ENCODE measurements around the gene DIP2C.

Gene DIP2C

DNA sequence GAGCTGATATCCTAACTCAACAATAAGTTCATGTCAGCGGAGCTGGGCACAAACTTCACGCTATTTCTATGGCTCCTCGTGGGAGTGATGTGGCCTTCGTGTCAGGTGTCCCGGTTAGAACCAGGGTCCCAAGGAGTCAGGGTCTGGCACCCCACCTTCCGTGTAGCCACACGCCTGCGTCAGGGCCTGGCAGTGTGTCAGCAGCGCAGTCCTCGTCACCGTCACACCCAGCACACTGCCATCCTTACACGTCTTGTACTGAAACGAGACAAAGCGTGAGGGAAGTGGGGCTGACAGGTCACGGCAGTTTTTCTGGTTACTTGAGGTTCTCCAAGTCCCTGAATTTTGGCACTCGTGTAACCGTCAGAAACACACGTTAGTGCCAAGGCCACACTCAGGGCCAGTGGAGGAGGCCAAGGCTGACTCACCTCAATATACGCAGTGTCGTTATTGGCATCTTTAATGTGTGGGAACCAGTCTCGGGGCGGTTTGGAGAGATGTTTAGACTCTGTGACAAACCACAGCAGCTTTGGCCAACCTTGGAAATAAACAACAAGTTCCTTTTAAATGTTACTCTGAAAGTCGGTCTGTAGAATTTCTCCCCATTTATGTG is 299.5 kb downstream of the DIP2C start:
- DNase-seq (ENCODE audit: low spot score): no peak

- no peak for DNase-seq (ENCODE audit: low spot score)
Measured at GRCh38 chr10:389261-389790, 300.1 kb downstream of the DIP2C start.

DNA sequence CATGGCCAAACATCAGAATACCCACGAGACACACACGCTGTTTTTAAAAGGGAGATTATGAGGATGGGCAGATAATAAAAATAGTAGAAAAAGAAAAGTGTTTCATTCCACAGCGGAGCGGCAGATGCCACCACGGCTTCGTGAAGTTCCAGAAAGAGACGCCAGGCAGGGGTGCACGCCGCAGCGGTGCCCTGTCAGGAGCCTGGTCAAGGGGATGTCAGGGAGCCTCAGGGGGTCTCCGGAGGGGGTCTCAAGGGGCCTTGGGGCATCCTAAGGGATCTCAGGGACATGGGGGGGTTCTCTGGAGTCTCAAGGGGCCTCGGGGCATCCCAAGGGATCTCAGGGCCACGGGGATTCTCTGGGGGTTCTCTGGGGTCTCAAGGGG is 300.8 kb downstream of the DIP2C start:
- DNase-seq (ENCODE audit: low spot score): no peak

GRCh38 chr10:387909-388660 is 301.4 kb downstream of the DIP2C start:
- DNase-seq (ENCODE audit: low spot score): no peak

DNA sequence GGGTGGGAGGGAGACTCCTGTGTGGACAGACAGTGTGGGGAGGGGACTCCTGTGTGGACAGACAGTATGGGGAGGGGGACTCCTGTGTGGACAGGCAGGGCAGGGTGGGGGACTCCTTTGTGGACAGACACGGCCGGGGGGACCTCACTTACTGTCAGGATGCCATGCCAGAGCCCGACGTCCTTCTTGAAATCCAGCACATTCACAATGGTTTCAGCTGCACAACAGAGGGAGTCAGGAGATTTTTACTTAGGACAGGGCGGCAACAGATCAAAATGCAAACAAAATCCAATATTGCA is 301.9 kb downstream of the DIP2C start:
- no peak for DNase-seq (ENCODE audit: low spot score)

- DNase-seq (ENCODE audit: low spot score): no peak
Measured at GRCh38 chr10:386771-387592, 302.5 kb downstream of the DIP2C start.

GRCh38 chr10:385571-386300 is 303.7 kb downstream of the DIP2C start:
- DNase-seq (ENCODE audit: low spot score): no peak

- DNase-seq (ENCODE audit: low spot score): no peak
Measured at GRCh38 chr10:384538-385305, 304.7 kb downstream of the DIP2C start.

DNA sequence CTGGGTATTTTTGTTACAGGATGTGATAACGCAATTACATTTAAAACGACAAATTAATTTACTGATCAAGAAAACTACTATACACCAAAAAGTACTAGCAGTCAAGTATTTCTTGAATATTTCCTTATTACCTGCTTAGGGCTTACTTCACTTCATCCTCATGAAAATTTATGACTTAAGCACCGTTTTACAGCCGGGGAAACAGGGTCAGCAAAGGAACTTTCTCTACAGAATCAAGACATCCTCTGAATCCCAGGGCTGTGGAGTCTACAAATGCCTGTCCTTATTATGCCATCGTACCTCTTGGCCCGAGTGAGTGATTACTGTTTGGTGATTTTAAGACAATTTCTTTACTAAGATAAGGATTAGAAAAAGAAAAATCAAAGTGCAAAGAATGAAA is 305.9 kb downstream of the DIP2C start:
- no peak for DNase-seq (ENCODE audit: low spot score)

DNA sequence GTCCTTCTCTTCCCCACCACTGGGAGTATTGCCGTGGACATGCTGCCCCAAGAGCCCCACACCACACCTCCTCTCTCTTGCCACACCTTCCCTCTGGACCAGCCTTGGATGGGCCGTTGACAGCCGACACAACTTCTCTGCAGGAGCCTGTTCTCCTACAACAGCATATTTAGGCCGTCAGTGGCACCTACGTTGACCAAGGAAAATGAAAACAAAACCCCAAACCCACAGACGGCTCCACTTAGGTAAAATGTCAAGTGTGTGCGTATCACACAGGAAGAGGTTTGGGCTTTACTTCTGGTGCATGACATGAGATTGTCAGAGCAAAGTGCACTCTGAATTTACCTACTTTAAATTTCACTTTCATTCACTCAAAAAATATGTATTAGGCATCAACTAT is 307.7 kb downstream of the DIP2C start:
- peak; percentile 5 for DNase-seq (ENCODE audit: low spot score)

- no peak for DNase-seq (ENCODE audit: low spot score)
Measured at GRCh38 chr10:381346-381745, 308.1 kb downstream of the DIP2C start.

DNA sequence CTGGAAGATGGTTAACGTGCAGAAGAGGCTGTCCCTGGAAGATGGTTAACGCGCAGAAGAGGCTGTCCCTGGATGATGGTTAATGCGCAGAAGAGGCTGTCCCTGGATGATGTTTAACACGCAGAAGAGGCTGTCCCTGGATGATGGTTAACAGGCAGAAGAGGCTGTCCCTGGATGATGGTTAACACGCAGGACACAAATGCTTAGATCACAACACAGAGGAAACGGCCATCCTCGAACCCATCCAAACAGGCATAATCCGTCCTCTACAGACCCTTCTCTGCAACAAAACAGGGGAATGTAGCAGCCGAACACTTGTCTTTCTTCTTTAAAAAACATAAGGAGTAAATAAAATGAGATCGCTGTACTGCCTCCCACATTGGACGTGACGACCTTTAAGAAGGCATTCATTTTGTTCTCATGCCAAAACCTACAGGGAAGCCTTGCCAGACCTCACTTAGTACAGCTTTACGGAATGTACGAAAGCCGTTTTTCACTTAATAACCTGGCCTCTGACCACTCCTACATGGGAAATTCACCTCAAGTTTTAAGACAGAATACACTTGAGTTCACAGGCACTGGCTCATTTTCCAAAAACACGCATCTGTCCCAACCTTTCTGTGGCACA is 309.0 kb downstream of the DIP2C start:
- no peak for DNase-seq (ENCODE audit: low spot score)

DNA sequence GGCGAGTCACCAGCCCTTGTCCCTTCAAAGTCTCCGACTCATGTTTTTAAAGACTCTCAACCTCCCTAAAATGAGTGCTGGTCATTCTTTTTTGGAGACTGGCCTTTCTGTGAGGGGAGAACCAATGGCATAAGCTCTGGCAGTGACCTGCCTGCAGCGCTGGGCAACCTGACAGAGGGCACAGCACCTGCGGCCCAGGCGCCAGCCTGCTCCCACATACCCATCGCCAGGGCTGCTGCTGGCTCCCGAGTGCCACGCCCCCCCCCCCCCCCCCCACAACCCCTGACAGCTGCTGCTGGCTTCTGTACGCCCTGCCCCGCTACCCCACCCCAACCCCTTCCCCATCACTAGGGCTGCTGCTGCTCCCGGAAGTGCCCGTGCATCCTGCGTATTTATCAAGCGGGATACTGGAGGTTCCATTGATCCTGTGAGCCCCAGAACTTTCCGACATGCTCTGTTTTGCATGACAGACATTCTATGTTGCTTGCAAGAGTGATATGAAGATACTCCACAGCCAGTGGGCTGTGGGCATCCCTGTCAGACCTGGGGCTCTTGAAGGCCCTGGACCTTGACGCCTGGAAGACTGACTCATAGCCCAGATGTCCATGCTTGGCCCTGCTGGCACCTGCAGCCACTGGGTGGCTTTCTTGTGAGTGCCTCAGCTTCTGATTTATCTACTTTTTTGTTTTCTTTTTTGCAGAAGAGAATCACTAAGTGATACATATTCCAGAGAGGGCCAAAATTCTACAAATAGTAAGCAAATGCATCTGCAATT is 310.4 kb downstream of the DIP2C start:
- DNase-seq (ENCODE audit: low spot score): no peak

DNA sequence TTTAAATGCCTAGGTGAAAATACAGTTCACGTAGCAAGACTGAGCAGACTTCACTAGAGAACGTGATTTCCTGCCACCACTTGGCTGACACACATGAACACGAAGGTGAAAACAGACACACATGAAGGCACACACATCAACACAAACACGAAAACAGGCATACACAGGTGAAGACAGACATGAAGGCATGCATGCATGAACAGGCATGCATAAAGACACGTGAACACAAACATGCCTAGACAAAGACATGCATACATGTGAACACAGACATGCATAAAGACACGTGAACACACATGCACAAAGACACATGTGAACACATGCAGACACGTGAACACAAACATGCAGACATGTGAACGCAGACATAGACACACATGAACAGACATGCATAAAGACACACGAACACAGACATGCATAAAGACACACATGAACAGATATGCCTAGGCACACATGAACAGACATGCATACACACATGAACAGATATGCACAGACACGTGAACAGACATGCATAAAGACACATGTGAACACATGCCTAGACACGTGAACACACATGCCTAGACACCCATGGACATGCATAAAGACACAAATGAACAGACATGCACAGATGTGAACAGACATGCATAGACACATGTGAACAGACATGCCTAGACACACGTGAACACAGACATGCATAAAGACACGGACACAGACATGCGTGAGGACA is 311.1 kb downstream of the DIP2C start:
- no peak for DNase-seq (ENCODE audit: low spot score)

GRCh38 chr10:377228-377627 is 312.2 kb downstream of the DIP2C start:
- DNase-seq (ENCODE audit: low spot score): no peak

GRCh38 chr10:375815-376505 is 313.5 kb downstream of the DIP2C start:
- no peak for DNase-seq (ENCODE audit: low spot score)

- no peak for DNase-seq (ENCODE audit: low spot score)
Measured at GRCh38 chr10:374354-374753, 315.1 kb downstream of the DIP2C start.

- no peak for DNase-seq (ENCODE audit: low spot score)
Measured at GRCh38 chr10:373526-374309, 315.8 kb downstream of the DIP2C start.
